CD14-positive monocyte (primary cell): ENCODE data around the gene KIF1B. TPM values are rescaled to one million over a fixed set of nuclear protein-coding genes. Genes with fewer than 3 reads are reported as not detected.
A peak's percentile ranks its signal among the peaks of the same experiment; 100 is the strongest.

ENCODE experiments used
- DNase-seq, 3 donors: peaks; one replicate each; pipeline ENCODE4 v3.0.0-alpha.2; 2011 to 2022
- H2AFZ ChIP-seq: 2 replicates; pipeline ENCODE4 v1.6.0; 2012; ENCODE audit warnings: mild to moderate bottlenecking, low read depth, low read length, inconsistent platforms; ENCODE audit not compliant: insufficient read depth, poor library complexity, severe bottlenecking
- H3K27ac ChIP-seq, 2 donors: 1 replicate in 1 of 2; 2 replicates in 1 of 2; pipeline ENCODE4 v1.5.1; 2012 to 2013; ENCODE audit warnings: low read length in 2 of 2, control low read depth in 1 of 2, inconsistent platforms in 1 of 2, low read depth in 1 of 2, mild to moderate bottlenecking in 1 of 2
- H3K27me3 ChIP-seq, 2 donors: one replicate each; pipeline versions ENCODE4 v1.6.0 to v1.6.1; 2011 to 2013; ENCODE audit warnings: low read length in 2 of 2; ENCODE audit not compliant: control insufficient read depth in 2 of 2, insufficient read depth in 2 of 2
- H3K36me3 ChIP-seq, 2 donors: replicated peaks in 1 of 2; 1 replicate in 1 of 2; 2 replicates in 1 of 2; pipeline versions ENCODE4 v1.5.1 to v1.6.1; 2012 to 2013; ENCODE audit warnings: low read length in 2 of 2, control low read depth in 1 of 2, inconsistent platforms in 1 of 2, mild to moderate bottlenecking in 1 of 2; ENCODE audit not compliant: insufficient read depth in 2 of 2, control insufficient read depth in 1 of 2
- H3K4me1 ChIP-seq, 2 donors: 1 replicate in 1 of 2; 2 replicates in 1 of 2; pipeline versions ENCODE4 v1.5.1 to v1.6.1; 2012 to 2013; ENCODE audit warnings: low read length in 2 of 2, control low read depth in 1 of 2, inconsistent platforms in 1 of 2, mild to moderate bottlenecking in 1 of 2, moderate library complexity in 1 of 2; ENCODE audit not compliant: insufficient read depth in 2 of 2, control insufficient read depth in 1 of 2
- H3K4me2 ChIP-seq: replicated peaks from 2 replicates; pipeline ENCODE3; 2012; ENCODE audit warnings: low read length, moderate library complexity, mild to moderate bottlenecking; ENCODE audit not compliant: poor library complexity, severe bottlenecking; ENCODE audit errors: extremely low read depth
- H3K4me3 ChIP-seq, 3 experiments: fragments of 200-600 bp in 1 of 3; sonication (generic) in 1 of 3; replicated peaks in 1 of 3; 1 replicate in 2 of 3; 2 replicates in 1 of 3; pipeline ENCODE4 v1.5.1; 2011 to 2013; ENCODE audit warnings: low read length in 3 of 3, mild to moderate bottlenecking in 3 of 3, control low read depth in 2 of 3, low read depth in 2 of 3, inconsistent platforms in 1 of 3, moderate library complexity in 1 of 3
- H3K79me2 ChIP-seq: 2 replicates; pipeline ENCODE4 v1.6.0; 2012; ENCODE audit warnings: mild to moderate bottlenecking, control low read depth, inconsistent platforms, low read length, moderate library complexity; ENCODE audit not compliant: insufficient read depth
- H3K9ac ChIP-seq: 2 replicates; pipeline ENCODE4 v1.6.0; 2017; ENCODE audit warnings: low read length, mild to moderate bottlenecking; ENCODE audit not compliant: insufficient read depth, poor library complexity, severe bottlenecking
- H3K9me3 ChIP-seq, 2 donors: replicated peaks in 1 of 2; 1 replicate in 1 of 2; 2 replicates in 1 of 2; pipeline versions ENCODE4 v1.5.1 to v1.6.1; 2012 to 2013; ENCODE audit warnings: low read length in 2 of 2, control low read depth in 1 of 2; ENCODE audit not compliant: control insufficient read depth in 1 of 2, insufficient read depth in 1 of 2
- H4K20me1 ChIP-seq: 2 replicates; pipeline ENCODE4 v1.6.0; 2012; ENCODE audit warnings: mild to moderate bottlenecking, low read length, control low read depth, moderate library complexity; ENCODE audit not compliant: insufficient read depth
- H3K27ac Mint-ChIP-seq, 7 donors: one replicate each; pipeline ENCODE4 v1.8.0; 2020; ENCODE audit warnings: mild to moderate bottlenecking in 7 of 7, mixed read lengths in 7 of 7, moderate library complexity in 6 of 7, inconsistent platforms in 2 of 7
- H3K27me3 Mint-ChIP-seq, 3 donors: one replicate each; pipeline ENCODE4 v1.8.0; 2021 to 2022; ENCODE audit warnings: low read depth in 3 of 3, mild to moderate bottlenecking in 3 of 3, mixed read lengths in 3 of 3, moderate library complexity in 3 of 3, inconsistent platforms in 1 of 3
- H3K36me3 Mint-ChIP-seq, 2 donors: one replicate each; pipeline ENCODE4 v1.8.0; 2020; ENCODE audit warnings: mixed read lengths in 2 of 2, inconsistent platforms in 1 of 2, mild to moderate bottlenecking in 1 of 2
- H3K4me1 Mint-ChIP-seq: one replicate; pipeline ENCODE4 v1.8.0; 2020; ENCODE audit warnings: mild to moderate bottlenecking, mixed read lengths
- H3K4me3 Mint-ChIP-seq, 2 donors: one replicate each; pipeline ENCODE4 v1.8.0; 2020; ENCODE audit warnings: mild to moderate bottlenecking in 2 of 2, mixed read lengths in 2 of 2, moderate library complexity in 1 of 2
- H3K9me3 Mint-ChIP-seq, 7 donors: one replicate each; pipeline ENCODE4 v1.8.0; 2020 to 2022; ENCODE audit warnings: mixed read lengths in 7 of 7, mild to moderate bottlenecking in 6 of 7, moderate library complexity in 6 of 7, inconsistent platforms in 2 of 7
- WGBS: methylation state at CpG from one replicate; pipeline ENCODE4 v1.1.5; 2013; ENCODE audit warnings: missing lambda C conversion rate; ENCODE audit not compliant: insufficient coverage; 5-methylcytosine and 5-hydroxymethylcytosine counted together
- intact Hi-C, 2 donors: fragments of 100-400 bp; cut with micrococcal nuclease; formaldehyde crosslinking; loops; one replicate each; pipeline versions ENCODE4 v1.15.0 to v1.15.1; 2023
- polyA plus RNA-seq, 3 donors: library from polyadenylated mRNA; depleted of rRNA in 1 of 3; unstranded in 2 of 3; stranded (reverse) in 1 of 3; fragments of 300-500 nt in 2 of 3; fragments of >200 nt in 1 of 3; fragmentation: Illumina TruSeq in 2 of 3; gene quantifications; 1 replicate in 2 of 3; 2 replicates in 1 of 3; pipeline ENCODE4 v1.2.3, GENCODE V29; 2012 to 2021
- TF ChIP-seq, protein P1 (sequence below): fragments of 200-600 bp; IDR thresholded peaks from one replicate; pipeline ENCODE4 v1.8.0; 2022; ENCODE audit warnings: antibody characterized with exemption, mild to moderate bottlenecking

KIF1B gene
- polyA plus RNA-seq, 3 donors: 3.0 to 7.0 (median 3.3) TPM

DNA sequence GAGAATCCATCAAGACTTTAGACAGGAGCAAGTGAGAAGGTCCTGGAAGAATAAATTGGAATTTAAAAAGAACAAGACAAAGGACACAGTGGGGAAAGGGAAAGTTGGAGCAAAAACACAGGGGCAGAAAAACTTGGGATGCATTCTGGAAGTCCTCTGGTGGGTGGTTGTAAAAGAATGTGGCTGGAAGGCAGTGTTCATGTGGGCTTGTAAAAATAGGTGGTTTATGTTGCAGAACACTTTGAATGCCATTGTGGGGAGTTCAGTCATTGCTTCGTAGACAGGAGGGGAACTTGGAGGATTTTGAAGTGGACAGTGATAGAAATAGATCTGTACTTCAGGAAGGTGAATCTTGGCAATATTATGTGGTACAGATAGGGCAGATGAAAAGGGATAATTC, 15.2 kb downstream of the KIF1B start:
- no peak overlapping the region for H3K4me3 Mint-ChIP-seq

GRCh38 chr1:10228528-10228927, 18.2 kb downstream of the KIF1B start:
- H3K36me3 ChIP-seq: peaks cover 0 to 10% of the 10 kb centered on the region in 2 donors
- peaks cover 4 to 10% of the 10 kb centered on the region in 2 donors for H3K36me3 Mint-ChIP-seq
- H3K4me1 Mint-ChIP-seq: peaks cover 3% of the 10 kb centered on the region
- H3K9me3 Mint-ChIP-seq: peaks cover 0 to 3% (median 0%) of the 10 kb centered on the region in 7 donors
- H3K9ac ChIP-seq: no peak overlapping the region
- H3K4me2 ChIP-seq: no peak overlapping the region
- no peak overlapping the region for H3K4me3 ChIP-seq
- no peaks in the 10 kb centered on the region for H3K4me1 ChIP-seq
- no peaks in the 10 kb centered on the region for H3K9me3 ChIP-seq
- no peak overlapping the region for H2AFZ ChIP-seq
- H3K4me3 Mint-ChIP-seq: no peak overlapping the region
- H3K79me2 ChIP-seq: peaks cover 83% of the 10 kb centered on the region
- H3K27ac Mint-ChIP-seq: no peak overlapping the region
- DNase-seq: no peak
- no peaks in the 10 kb centered on the region for H3K27me3 Mint-ChIP-seq
- H4K20me1 ChIP-seq: peaks cover 98% of the 10 kb centered on the region
- TF ChIP-seq, protein P1, sequence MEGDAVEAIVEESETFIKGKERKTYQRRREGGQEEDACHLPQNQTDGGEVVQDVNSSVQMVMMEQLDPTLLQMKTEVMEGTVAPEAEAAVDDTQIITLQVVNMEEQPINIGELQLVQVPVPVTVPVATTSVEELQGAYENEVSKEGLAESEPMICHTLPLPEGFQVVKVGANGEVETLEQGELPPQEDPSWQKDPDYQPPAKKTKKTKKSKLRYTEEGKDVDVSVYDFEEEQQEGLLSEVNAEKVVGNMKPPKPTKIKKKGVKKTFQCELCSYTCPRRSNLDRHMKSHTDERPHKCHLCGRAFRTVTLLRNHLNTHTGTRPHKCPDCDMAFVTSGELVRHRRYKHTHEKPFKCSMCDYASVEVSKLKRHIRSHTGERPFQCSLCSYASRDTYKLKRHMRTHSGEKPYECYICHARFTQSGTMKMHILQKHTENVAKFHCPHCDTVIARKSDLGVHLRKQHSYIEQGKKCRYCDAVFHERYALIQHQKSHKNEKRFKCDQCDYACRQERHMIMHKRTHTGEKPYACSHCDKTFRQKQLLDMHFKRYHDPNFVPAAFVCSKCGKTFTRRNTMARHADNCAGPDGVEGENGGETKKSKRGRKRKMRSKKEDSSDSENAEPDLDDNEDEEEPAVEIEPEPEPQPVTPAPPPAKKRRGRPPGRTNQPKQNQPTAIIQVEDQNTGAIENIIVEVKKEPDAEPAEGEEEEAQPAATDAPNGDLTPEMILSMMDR: no peak
- intact Hi-C loops: no loop called here
- 100% methylated on average over 2 of the region's 2 CpGs for WGBS
- no peaks in the 10 kb centered on the region for H3K27me3 ChIP-seq
- no peak overlapping the region for H3K27ac ChIP-seq

More for the DNA sequence above, 15.2 kb downstream of the KIF1B start:
- Histone ChIP-seq H3K27me3 (no peaks in the 10 kb centered on the region), H2AFZ (no peak overlapping the region), H3K4me1 (no peaks in the 10 kb centered on the region), H3K27ac (no peak overlapping the region), H4K20me1 (peaks cover 100% of the 10 kb centered on the region), H3K4me2 (no peak overlapping the region), H3K4me3 (no peak overlapping the region), H3K9ac (no peak overlapping the region), H3K9me3 (no peaks in the 10 kb centered on the region), H3K36me3 (no peaks in the 10 kb centered on the region), H3K79me2 (peaks cover 99% of the 10 kb centered on the region)
- 79% methylated on average over 1 of the region's 1 CpG for WGBS
- TF ChIP-seq, protein P1: no peak
- Mint-ChIP-seq H3K27me3 (no peaks in the 10 kb centered on the region), H3K36me3 (no peaks in the 10 kb centered on the region), H3K27ac (peak overlapping the region in 1 of 7 donors; percentile 42), H3K9me3 (peaks cover 0 to 5% (median 0%) of the 10 kb centered on the region in 7 donors), H3K4me1 (peaks cover 4% of the 10 kb centered on the region)
- DNase-seq: no peak
- intact Hi-C loops: no loop called here
